ENCODE measurements around the gene HPSE2.
A peak's percentile ranks its signal among the peaks of the same experiment; 100 is the strongest.

The HPSE2 gene

GRCh38 chr10:98720551-98720950 is 515.1 kb downstream of the HPSE2 start:
- DNase-seq = no peak

GRCh38 chr10:98713586-98713985 is 522.1 kb downstream of the HPSE2 start:
- DNase-seq = no peak
- intact Hi-C loops (cut with DNase I) = no loop called here

More at GRCh38 chr10:98720551-98720950, 515.1 kb downstream of the HPSE2 start:
- intact Hi-C loops (cut with DNase I) = no loop called here

GRCh38 chr10:98696516-98696915 is 539.1 kb downstream of the HPSE2 start:
- intact Hi-C loops (cut with DNase I) = no loop called here
- DNase-seq = peak in 2 of 10 donors; percentile 24 to 49

- DNase-seq = no peak
- intact Hi-C loops (cut with DNase I) = no loop called here
Measured at GRCh38 chr10:98694883-98695282, 540.8 kb downstream of the HPSE2 start.

DNA sequence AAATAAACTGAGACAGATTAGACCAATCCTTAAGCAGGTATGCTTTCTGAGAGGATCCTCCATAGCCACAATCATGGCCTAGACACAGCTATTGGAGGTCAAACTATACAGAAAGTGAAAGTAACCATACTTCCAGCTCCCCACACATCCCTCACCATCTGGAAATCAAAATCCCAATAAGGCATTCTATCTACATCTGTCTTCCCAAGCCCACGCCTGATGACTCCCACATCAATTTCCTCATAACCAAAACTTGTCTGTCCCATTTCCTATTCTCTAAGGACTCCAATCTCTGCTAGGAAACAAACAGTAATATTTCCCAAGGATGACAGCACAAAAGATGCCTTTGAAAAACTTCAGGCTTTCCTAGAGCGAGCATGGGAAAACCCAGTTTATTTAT is 541.6 kb downstream of the HPSE2 start:
- no peak for DNase-seq
- intact Hi-C loops (cut with DNase I) = no loop called here

DNA sequence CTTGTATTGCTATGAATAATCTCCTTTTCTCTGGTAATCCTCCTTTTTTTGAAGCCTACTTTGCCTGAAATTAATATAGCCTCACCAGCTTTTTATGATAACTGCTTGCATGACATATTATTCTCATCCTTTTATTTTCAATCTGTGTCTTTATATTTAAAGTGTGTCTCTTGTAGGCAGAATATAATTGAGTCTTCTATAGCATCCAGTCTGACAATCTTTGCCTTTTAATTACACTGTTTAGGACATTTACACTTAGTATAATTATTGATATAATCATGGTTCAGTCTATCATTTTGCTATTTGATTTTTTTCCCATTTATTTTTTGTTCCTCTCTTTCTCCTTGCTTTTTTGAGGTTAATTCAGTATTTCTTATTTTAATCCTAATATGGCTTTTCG is 548.0 kb downstream of the HPSE2 start:
- intact Hi-C loops (cut with DNase I) = no loop called here
- no peak for DNase-seq

GRCh38 chr10:98684019-98684899 is 551.4 kb downstream of the HPSE2 start:
- DNase-seq = no peak

GRCh38 chr10:98676895-98677294 is 558.8 kb downstream of the HPSE2 start:
- intact Hi-C loops (cut with DNase I) = no loop called here
- DNase-seq = no peak

More at GRCh38 chr10:98684019-98684899, 551.4 kb downstream of the HPSE2 start:
- intact Hi-C loops (cut with DNase I) = no loop called here

- intact Hi-C loops (cut with DNase I) = no loop called here
Measured at GRCh38 chr10:98675902-98676301, 559.8 kb downstream of the HPSE2 start.

GRCh38 chr10:98673171-98673782 is 562.4 kb downstream of the HPSE2 start:
- intact Hi-C loops (cut with DNase I) = no loop called here
- no peak for DNase-seq

More at GRCh38 chr10:98675902-98676301, 559.8 kb downstream of the HPSE2 start:
- DNase-seq = no peak

- intact Hi-C loops (cut with DNase I) = loop anchor here (10.0 kb wide), 1 partner anchor 202 kb away; no protein-coding TSS in a partner anchor
- no peak for DNase-seq
Measured at GRCh38 chr10:98667081-98667480, 568.6 kb downstream of the HPSE2 start.

- DNase-seq = no peak
- intact Hi-C loops (cut with DNase I) = loop anchor here (10.0 kb wide), 1 partner anchor 201 kb away; no protein-coding TSS in a partner anchor
Measured at GRCh38 chr10:98666276-98666675, 569.4 kb downstream of the HPSE2 start.

DNA sequence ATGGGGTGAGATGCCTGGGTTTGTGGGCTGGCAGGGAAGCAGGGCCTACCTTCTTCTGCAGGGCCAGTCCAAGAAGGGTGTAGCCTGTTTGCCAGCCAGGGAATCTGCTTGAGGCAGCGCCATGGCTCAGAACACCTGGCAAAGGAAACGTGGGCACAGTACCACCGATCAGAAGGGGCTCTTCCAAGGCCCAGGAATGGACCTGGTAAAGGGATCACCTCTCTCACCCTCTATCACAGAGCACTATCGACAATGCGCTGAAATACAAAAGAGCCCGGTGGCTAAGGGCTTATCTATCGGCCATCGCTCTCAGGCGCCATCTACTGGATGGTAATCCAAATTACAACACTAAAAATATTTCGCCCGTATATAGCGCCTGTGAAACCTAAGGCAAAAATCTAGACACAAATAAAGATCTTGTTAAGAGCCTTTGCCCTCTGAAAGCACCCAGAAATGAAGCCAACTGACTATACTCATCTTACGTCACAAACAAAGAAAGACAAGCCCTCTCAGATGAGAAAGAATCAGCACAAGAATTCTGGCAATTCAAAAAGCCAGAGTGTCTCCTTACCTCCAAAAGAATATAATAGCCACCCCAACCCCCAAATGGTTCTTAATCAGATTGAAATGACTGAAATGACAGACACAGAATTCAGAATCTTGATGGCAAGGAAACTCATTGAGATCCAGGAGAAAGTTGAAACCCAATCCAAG is 571.2 kb downstream of the HPSE2 start:
- intact Hi-C loops (cut with DNase I) = loop anchor here (10.0 kb wide), 1 partner anchor 200 kb away; no protein-coding TSS in a partner anchor
- no peak for DNase-seq

DNA sequence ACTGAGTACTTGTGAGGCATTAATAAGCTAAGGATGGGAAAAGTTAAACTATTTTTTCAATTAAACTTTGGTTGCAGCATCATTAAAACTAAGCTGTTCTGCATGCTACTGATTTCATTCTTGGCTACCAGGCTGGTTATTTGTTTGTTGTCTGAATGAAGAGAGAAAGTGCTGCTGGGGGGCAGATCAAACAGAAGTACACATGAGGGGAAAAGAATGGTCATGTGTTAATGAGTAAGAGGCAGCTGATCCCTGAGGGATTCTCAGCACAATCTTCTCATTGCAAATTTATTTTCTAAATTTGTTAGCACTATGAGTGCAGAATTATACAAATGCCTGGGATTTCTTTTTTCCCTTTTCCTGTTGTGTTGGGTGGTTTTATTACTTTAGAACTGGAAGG is 575.7 kb downstream of the HPSE2 start:
- intact Hi-C loops (cut with DNase I) = loop anchor here (10.0 kb wide), 1 partner anchor 195 kb away; no protein-coding TSS in a partner anchor
- DNase-seq = no peak

- DNase-seq = no peak
- intact Hi-C loops (cut with DNase I) = no loop called here
Measured at GRCh38 chr10:98655492-98655891, 580.2 kb downstream of the HPSE2 start.

DNA sequence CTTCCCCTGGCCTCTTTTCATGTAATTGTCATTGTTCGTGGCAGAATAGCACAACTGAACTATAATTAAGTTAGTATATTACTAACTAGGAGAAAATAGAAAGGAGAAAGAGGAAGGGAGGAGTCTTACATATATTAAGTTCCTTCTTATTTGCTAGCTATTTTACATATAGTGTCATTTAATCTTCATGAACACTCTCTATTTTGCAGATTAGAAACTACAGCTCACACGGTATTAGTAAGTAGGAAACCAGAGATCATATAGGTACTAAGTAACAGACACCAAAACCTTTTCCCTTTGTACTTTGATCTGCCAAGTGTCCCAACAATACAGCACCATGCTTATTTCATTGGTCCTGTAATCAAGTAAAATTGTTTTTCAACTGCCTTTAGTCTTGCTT is 586.5 kb downstream of the HPSE2 start:
- no peak for DNase-seq
- intact Hi-C loops (cut with DNase I) = no loop called here

GRCh38 chr10:98646998-98647917 is 588.4 kb downstream of the HPSE2 start:
- DNase-seq = no peak
- intact Hi-C loops (cut with DNase I) = no loop called here

DNA sequence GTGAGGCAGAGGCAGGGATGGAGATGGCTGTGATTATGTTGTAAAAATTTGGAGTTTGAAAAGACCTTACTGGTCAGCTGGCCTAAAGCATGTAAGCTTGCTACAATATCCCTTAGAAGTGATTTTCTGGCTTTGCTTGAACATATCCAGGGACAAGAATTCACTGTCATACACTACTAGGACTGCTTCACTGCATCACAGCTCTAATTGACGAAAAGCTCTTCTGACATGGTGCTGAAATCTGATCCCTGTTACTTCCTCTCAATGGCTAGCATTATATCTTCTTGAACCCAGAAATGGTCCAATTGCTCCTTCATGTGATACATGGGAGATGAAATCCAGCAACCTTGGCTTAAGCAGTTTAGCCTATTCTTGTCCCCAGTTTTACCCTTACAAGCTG is 591.2 kb downstream of the HPSE2 start:
- intact Hi-C loops (cut with DNase I) = no loop called here
- DNase-seq = no peak

DNA sequence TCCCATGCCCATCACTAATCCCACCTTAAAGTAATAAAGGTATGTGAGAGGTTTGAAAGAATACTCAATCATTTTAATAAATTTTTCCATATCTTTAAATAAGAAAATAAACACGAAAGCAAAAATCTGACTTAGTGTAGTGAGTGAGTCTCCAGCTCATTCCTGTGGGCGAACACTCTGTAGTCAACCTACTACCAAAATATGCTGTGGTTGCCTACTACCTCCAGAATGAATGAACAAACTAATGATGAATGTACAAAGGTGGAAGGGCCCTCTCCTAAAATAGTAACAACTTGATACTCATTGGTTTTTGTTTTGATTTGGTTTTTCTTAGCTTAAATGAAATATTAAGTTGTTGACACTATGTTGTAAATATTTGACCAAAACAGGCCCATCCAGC is 593.4 kb downstream of the HPSE2 start:
- intact Hi-C loops (cut with DNase I) = no loop called here
- DNase-seq = no peak

DNA sequence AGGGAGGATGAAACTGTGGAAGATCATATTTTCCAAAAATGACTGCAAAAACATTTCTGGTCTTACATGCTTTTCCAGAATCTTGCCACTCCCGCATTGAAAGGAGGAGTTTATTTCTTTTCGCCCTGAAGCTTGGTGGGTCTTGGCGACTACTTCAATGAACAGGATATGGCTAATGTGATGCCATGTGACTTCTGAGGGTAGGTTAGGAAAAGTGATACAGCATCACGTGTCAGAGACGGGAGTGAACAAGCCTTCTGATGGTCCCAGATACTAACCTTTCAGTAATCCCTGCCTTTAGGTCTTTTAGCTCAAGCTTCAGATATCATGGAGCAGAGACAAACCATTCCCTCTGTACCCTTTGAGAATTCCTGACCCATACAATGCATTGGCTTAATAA is 596.7 kb downstream of the HPSE2 start:
- no peak for DNase-seq
- intact Hi-C loops (cut with DNase I) = no loop called here
